CD14-positive monocyte (primary cell): Measurements from ENCODE around the gene NECTIN1. TPM values are rescaled to one million over a fixed set of nuclear protein-coding genes. Genes with fewer than 3 reads are reported as not detected.
A peak's percentile ranks its signal among the peaks of the same experiment; 100 is the strongest.

Source experiments
- DNase-seq, 3 donors: peaks; one replicate each; pipeline ENCODE4 v3.0.0-alpha.2; 2011 to 2022
- H2AFZ ChIP-seq: 2 replicates; pipeline ENCODE4 v1.6.0; 2012; ENCODE audit warnings: mild to moderate bottlenecking, low read depth, low read length, inconsistent platforms; ENCODE audit not compliant: insufficient read depth, poor library complexity, severe bottlenecking
- H3K27ac ChIP-seq, 2 donors: 1 replicate in 1 of 2; 2 replicates in 1 of 2; pipeline ENCODE4 v1.5.1; 2012 to 2013; ENCODE audit warnings: low read length in 2 of 2, control low read depth in 1 of 2, inconsistent platforms in 1 of 2, low read depth in 1 of 2, mild to moderate bottlenecking in 1 of 2
- H3K27me3 ChIP-seq, 2 donors: one replicate each; pipeline versions ENCODE4 v1.6.0 to v1.6.1; 2011 to 2013; ENCODE audit warnings: low read length in 2 of 2; ENCODE audit not compliant: control insufficient read depth in 2 of 2, insufficient read depth in 2 of 2
- H3K36me3 ChIP-seq, 2 donors: replicated peaks in 1 of 2; 1 replicate in 1 of 2; 2 replicates in 1 of 2; pipeline versions ENCODE4 v1.5.1 to v1.6.1; 2012 to 2013; ENCODE audit warnings: low read length in 2 of 2, control low read depth in 1 of 2, inconsistent platforms in 1 of 2, mild to moderate bottlenecking in 1 of 2; ENCODE audit not compliant: insufficient read depth in 2 of 2, control insufficient read depth in 1 of 2
- H3K4me1 ChIP-seq, 2 donors: 1 replicate in 1 of 2; 2 replicates in 1 of 2; pipeline versions ENCODE4 v1.5.1 to v1.6.1; 2012 to 2013; ENCODE audit warnings: low read length in 2 of 2, control low read depth in 1 of 2, inconsistent platforms in 1 of 2, mild to moderate bottlenecking in 1 of 2, moderate library complexity in 1 of 2; ENCODE audit not compliant: insufficient read depth in 2 of 2, control insufficient read depth in 1 of 2
- H3K4me2 ChIP-seq: replicated peaks from 2 replicates; pipeline ENCODE3; 2012; ENCODE audit warnings: low read length, moderate library complexity, mild to moderate bottlenecking; ENCODE audit not compliant: poor library complexity, severe bottlenecking; ENCODE audit errors: extremely low read depth
- H3K4me3 ChIP-seq, 3 experiments: fragments of 200-600 bp in 1 of 3; sonication (generic) in 1 of 3; replicated peaks in 1 of 3; 1 replicate in 2 of 3; 2 replicates in 1 of 3; pipeline ENCODE4 v1.5.1; 2011 to 2013; ENCODE audit warnings: low read length in 3 of 3, mild to moderate bottlenecking in 3 of 3, control low read depth in 2 of 3, low read depth in 2 of 3, inconsistent platforms in 1 of 3, moderate library complexity in 1 of 3
- H3K79me2 ChIP-seq: 2 replicates; pipeline ENCODE4 v1.6.0; 2012; ENCODE audit warnings: mild to moderate bottlenecking, control low read depth, inconsistent platforms, low read length, moderate library complexity; ENCODE audit not compliant: insufficient read depth
- H3K9ac ChIP-seq: 2 replicates; pipeline ENCODE4 v1.6.0; 2017; ENCODE audit warnings: low read length, mild to moderate bottlenecking; ENCODE audit not compliant: insufficient read depth, poor library complexity, severe bottlenecking
- H3K9me3 ChIP-seq, 2 donors: replicated peaks in 1 of 2; 1 replicate in 1 of 2; 2 replicates in 1 of 2; pipeline versions ENCODE4 v1.5.1 to v1.6.1; 2012 to 2013; ENCODE audit warnings: low read length in 2 of 2, control low read depth in 1 of 2; ENCODE audit not compliant: control insufficient read depth in 1 of 2, insufficient read depth in 1 of 2
- H4K20me1 ChIP-seq: 2 replicates; pipeline ENCODE4 v1.6.0; 2012; ENCODE audit warnings: mild to moderate bottlenecking, low read length, control low read depth, moderate library complexity; ENCODE audit not compliant: insufficient read depth
- H3K27ac Mint-ChIP-seq, 7 donors: one replicate each; pipeline ENCODE4 v1.8.0; 2020; ENCODE audit warnings: mild to moderate bottlenecking in 7 of 7, mixed read lengths in 7 of 7, moderate library complexity in 6 of 7, inconsistent platforms in 2 of 7
- H3K27me3 Mint-ChIP-seq, 3 donors: one replicate each; pipeline ENCODE4 v1.8.0; 2021 to 2022; ENCODE audit warnings: low read depth in 3 of 3, mild to moderate bottlenecking in 3 of 3, mixed read lengths in 3 of 3, moderate library complexity in 3 of 3, inconsistent platforms in 1 of 3
- H3K36me3 Mint-ChIP-seq, 2 donors: one replicate each; pipeline ENCODE4 v1.8.0; 2020; ENCODE audit warnings: mixed read lengths in 2 of 2, inconsistent platforms in 1 of 2, mild to moderate bottlenecking in 1 of 2
- H3K4me1 Mint-ChIP-seq: one replicate; pipeline ENCODE4 v1.8.0; 2020; ENCODE audit warnings: mild to moderate bottlenecking, mixed read lengths
- H3K4me3 Mint-ChIP-seq, 2 donors: one replicate each; pipeline ENCODE4 v1.8.0; 2020; ENCODE audit warnings: mild to moderate bottlenecking in 2 of 2, mixed read lengths in 2 of 2, moderate library complexity in 1 of 2
- H3K9me3 Mint-ChIP-seq, 7 donors: one replicate each; pipeline ENCODE4 v1.8.0; 2020 to 2022; ENCODE audit warnings: mixed read lengths in 7 of 7, mild to moderate bottlenecking in 6 of 7, moderate library complexity in 6 of 7, inconsistent platforms in 2 of 7
- WGBS: methylation state at CpG from one replicate; pipeline ENCODE4 v1.1.5; 2013; ENCODE audit warnings: missing lambda C conversion rate; ENCODE audit not compliant: insufficient coverage; 5-methylcytosine and 5-hydroxymethylcytosine counted together
- intact Hi-C, 2 donors: fragments of 100-400 bp; cut with micrococcal nuclease; formaldehyde crosslinking; loops; one replicate each; pipeline versions ENCODE4 v1.15.0 to v1.15.1; 2023
- polyA plus RNA-seq, 3 donors: library from polyadenylated mRNA; depleted of rRNA in 1 of 3; unstranded in 2 of 3; stranded (reverse) in 1 of 3; fragments of 300-500 nt in 2 of 3; fragments of >200 nt in 1 of 3; fragmentation: Illumina TruSeq in 2 of 3; gene quantifications; 1 replicate in 2 of 3; 2 replicates in 1 of 3; pipeline ENCODE4 v1.2.3, GENCODE V29; 2012 to 2021
- TF ChIP-seq, protein P1 (sequence below): fragments of 200-600 bp; IDR thresholded peaks from one replicate; pipeline ENCODE4 v1.8.0; 2022; ENCODE audit warnings: antibody characterized with exemption, mild to moderate bottlenecking

The NECTIN1 gene
- polyA plus RNA-seq, 3 donors: 0.53 to 8.3 (median 0.85) TPM

DNA sequence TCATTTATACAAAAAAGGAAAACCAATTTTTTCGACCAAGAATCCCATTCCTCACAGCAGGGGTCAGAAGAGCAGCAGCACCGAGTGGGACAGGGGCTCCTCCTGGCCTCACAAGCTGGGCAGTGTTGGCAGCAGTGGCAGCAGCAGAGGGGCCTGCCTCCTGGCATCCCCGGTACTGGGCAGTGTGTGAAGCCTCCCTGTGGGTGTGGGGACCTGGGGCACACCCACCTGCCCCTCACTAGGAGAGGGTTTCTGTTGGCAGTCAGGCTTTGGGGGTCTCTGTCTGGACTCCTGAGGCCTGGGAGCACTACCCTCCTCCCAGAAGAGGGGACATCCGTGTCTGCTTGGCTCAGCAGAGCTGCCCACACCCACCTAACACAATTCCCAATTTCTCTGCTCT lies 67.8 kb downstream of the NECTIN1 start:
- no peak overlapping the region for H3K27ac Mint-ChIP-seq
- H3K27me3 Mint-ChIP-seq: peaks cover 2 to 6% (median 3%) of the 10 kb centered on the region in 3 donors
- Histone ChIP-seq H3K27ac (no peak overlapping the region), H3K9ac (no peak overlapping the region), H3K79me2 (no peaks in the 10 kb centered on the region), H4K20me1 (no peaks in the 10 kb centered on the region), H3K27me3 (no peaks in the 10 kb centered on the region), H3K36me3 (no peaks in the 10 kb centered on the region), H2AFZ (no peak overlapping the region), H3K9me3 (no peaks in the 10 kb centered on the region), H3K4me1 (no peaks in the 10 kb centered on the region), H3K4me2 (no peak overlapping the region), H3K4me3 (no peak overlapping the region)
- no peaks in the 10 kb centered on the region for H3K4me1 Mint-ChIP-seq
- intact Hi-C loops: no loop called here
- no peak overlapping the region for H3K4me3 Mint-ChIP-seq
- TF ChIP-seq, protein P1, sequence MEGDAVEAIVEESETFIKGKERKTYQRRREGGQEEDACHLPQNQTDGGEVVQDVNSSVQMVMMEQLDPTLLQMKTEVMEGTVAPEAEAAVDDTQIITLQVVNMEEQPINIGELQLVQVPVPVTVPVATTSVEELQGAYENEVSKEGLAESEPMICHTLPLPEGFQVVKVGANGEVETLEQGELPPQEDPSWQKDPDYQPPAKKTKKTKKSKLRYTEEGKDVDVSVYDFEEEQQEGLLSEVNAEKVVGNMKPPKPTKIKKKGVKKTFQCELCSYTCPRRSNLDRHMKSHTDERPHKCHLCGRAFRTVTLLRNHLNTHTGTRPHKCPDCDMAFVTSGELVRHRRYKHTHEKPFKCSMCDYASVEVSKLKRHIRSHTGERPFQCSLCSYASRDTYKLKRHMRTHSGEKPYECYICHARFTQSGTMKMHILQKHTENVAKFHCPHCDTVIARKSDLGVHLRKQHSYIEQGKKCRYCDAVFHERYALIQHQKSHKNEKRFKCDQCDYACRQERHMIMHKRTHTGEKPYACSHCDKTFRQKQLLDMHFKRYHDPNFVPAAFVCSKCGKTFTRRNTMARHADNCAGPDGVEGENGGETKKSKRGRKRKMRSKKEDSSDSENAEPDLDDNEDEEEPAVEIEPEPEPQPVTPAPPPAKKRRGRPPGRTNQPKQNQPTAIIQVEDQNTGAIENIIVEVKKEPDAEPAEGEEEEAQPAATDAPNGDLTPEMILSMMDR: no peak
- no peak for DNase-seq
- H3K36me3 Mint-ChIP-seq: peaks cover 3 to 6% of the 10 kb centered on the region in 2 donors
- H3K9me3 Mint-ChIP-seq: no peaks in the 10 kb centered on the region
- 92% methylated on average over 2 of the region's 4 CpGs for WGBS

DNA sequence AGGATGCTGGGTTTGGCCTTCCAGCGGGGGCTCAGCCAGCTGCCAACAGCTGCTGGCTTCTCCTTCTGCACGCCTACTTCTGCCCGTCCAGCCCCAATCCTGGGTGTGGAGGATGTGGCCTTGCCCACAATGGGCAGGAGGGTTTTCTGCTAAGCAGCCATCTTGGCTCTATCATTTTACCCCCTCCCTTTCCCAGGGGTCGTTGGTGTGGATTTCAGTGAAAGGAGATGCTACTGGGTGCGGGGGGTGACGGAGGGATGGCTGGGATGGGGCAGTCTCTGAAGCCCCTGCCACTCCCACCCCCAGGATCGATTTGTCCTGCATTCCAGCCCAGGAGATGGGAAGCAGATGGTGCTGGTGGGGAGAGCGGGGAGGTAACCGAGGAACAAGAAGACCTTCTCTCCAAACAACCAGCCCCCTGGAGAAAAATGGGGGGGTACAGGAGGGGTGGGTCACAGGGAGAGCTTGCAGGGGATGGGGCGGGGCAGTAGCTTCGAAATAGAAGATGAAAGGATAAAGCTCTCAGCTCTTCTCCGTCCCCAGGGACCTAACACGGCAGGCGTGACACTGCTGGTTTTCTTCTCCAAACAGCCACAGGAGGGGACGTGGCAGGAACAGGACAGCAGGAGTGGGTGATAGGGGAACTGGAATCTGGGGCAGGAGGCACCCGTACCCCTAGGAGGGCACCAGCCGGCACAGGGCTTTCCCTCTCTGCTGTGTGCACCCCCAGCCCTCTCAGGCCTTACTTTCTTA lies 68.9 kb downstream of the NECTIN1 start:
- Histone ChIP-seq H3K27ac (no peak overlapping the region), H3K9ac (no peak overlapping the region), H3K4me2 (no peak overlapping the region), H3K4me3 (no peak overlapping the region), H3K27me3 (no peaks in the 10 kb centered on the region), H4K20me1 (no peaks in the 10 kb centered on the region), H3K79me2 (no peaks in the 10 kb centered on the region), H3K9me3 (no peaks in the 10 kb centered on the region), H2AFZ (no peak overlapping the region), H3K36me3 (no peaks in the 10 kb centered on the region), H3K4me1 (no peaks in the 10 kb centered on the region)
- peaks cover 2 to 8% (median 3%) of the 10 kb centered on the region in 3 donors for H3K27me3 Mint-ChIP-seq
- TF ChIP-seq, protein P1: no peak
- no peak for DNase-seq
- no peaks in the 10 kb centered on the region for H3K9me3 Mint-ChIP-seq
- peaks cover 2 to 3% of the 10 kb centered on the region in 2 donors for H3K36me3 Mint-ChIP-seq
- H3K4me3 Mint-ChIP-seq: no peak overlapping the region
- no peaks in the 10 kb centered on the region for H3K4me1 Mint-ChIP-seq
- H3K27ac Mint-ChIP-seq: peak overlapping the region in 1 of 7 donors; percentile 12
- intact Hi-C loops: no loop called here
- WGBS: 94% methylated on average over 2 of the region's 17 CpGs
